Motor neuron (in vitro differentiated cells): ENCODE results near the gene SCRN1. TPM values are rescaled to one million over a fixed set of nuclear protein-coding genes. Genes with fewer than 3 reads are reported as not detected.
A peak's percentile ranks its signal among the peaks of the same experiment; 100 is the strongest.

Source experiments
- ATAC-seq, 8 experiments: fragments of 200-7000 bp; cut with Tn5 transposase; replicated peaks in 6 of 8; 2 replicates each; pipeline ENCODE4 v1.8.0; 2021; ENCODE audit warnings: mild to moderate bottlenecking in 8 of 8, moderate library complexity in 8 of 8
- H3K27ac ChIP-seq, 2 donors: fragments of 250-450 bp; sonication (Bioruptor Pico); 2 replicates each; pipeline ENCODE4 v1.9.0; 2021; ENCODE audit warnings: antibody characterized with exemption in 2 of 2, mild to moderate bottlenecking in 2 of 2, moderate library complexity in 1 of 2
- H3K4me1 ChIP-seq, 2 donors: fragments of 250-450 bp; sonication (Bioruptor Pico); replicated peaks in 1 of 2; 2 replicates each; pipeline ENCODE4 v1.6.1; 2021; ENCODE audit warnings: antibody characterized with exemption in 2 of 2, mild to moderate bottlenecking in 2 of 2, moderate library complexity in 1 of 2
- H3K4me3 ChIP-seq, 5 donors: fragments of 250-450 bp; sonication (Bioruptor Pico); 2 replicates each; pipeline ENCODE4 v1.9.0; 2021; ENCODE audit warnings: antibody characterized with exemption in 5 of 5, mild to moderate bottlenecking in 5 of 5, moderate library complexity in 4 of 5
- WGBS, 10 experiments: fragments of 450-650 bp; shearing (Covaris generic); methylation state at CpG; one replicate each; pipeline ENCODE4 v1.0.0; 2022; 5-methylcytosine and 5-hydroxymethylcytosine counted together
- in situ Hi-C, 9 experiments: fragments of 400-800 bp; cut with MboI; loops; one replicate each; pipeline ENCODE4 v1.15.0; 2021; ENCODE audit warnings: low sequenced_read_pairs in 9 of 9, low pct_unique_long_range_greater_than_20kb in 2 of 9; ENCODE audit not compliant: unreplicated experiment in 9 of 9
- total RNA-seq, 8 experiments: library from RNA; unstranded; fragments of 300-600 nt; gene quantifications; 2 replicates each; pipeline versions ENCODE4 v1.2.3 to v1.2.4, GENCODE V29; 2022

SCRN1 gene
- total RNA-seq, 8 experiments from 2014 or later: 18.1 to 162 (median 106) TPM

- Histone ChIP-seq H3K4me1 (peaks cover 0 to 1% of the 10 kb centered on the region in 2 donors), H3K27ac (no peak overlapping the region), H3K4me3 (no peak overlapping the region)
- in situ Hi-C loops: no loop called here
- WGBS, 10 experiments: 77 to 83% (median 79%) methylated on average over 3 to 5 of the region's 7 CpGs; no CpG with 5 or more reads in 7 of the 10 experiments
- ATAC-seq: no peak
These were observed 101.6 kb downstream of the SCRN1 start for GRCh38 chr7:29888006-29888405.

DNA sequence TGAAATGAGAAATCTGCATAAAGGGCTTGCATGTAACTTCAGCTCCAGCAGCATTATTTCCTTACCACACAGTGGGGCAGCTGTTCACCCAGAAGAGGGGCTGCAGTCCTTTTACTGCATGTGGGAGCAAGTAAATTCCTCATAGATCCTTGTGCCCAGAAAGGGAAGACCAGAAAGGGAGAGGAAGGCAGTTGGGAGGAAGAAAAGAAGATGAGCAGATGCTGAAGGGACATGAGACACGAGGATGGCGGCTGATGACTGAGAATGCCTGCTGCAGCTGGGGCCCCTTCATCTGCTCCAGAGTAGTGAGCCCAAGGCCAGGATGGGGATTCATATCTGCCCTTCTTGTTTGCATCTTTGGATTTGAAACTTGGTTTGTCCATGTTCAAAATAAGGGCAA, 102.8 kb downstream of the SCRN1 start:
- H3K4me1 ChIP-seq: no peaks in the 10 kb centered on the region
- WGBS, 10 experiments: 100% methylated on average over 1 of the region's 2 CpGs; no CpG with 5 or more reads in 9 of the 10 experiments
- no peak for ATAC-seq
- in situ Hi-C loops: no loop called here
- H3K4me3 ChIP-seq: no peak overlapping the region
- no peak overlapping the region for H3K27ac ChIP-seq

GRCh38 chr7:29885626-29886025, 104.0 kb downstream of the SCRN1 start:
- no peak overlapping the region for H3K4me3 ChIP-seq
- in situ Hi-C loops: no loop called here
- no peak for ATAC-seq
- H3K4me1 ChIP-seq: no peaks in the 10 kb centered on the region
- no peak overlapping the region for H3K27ac ChIP-seq
- 62 to 100% (median 86%) methylated on average over 1 to 3 of the region's 3 CpGs; no CpG with 5 or more reads in 1 of the 10 experiments for WGBS, 10 experiments

DNA sequence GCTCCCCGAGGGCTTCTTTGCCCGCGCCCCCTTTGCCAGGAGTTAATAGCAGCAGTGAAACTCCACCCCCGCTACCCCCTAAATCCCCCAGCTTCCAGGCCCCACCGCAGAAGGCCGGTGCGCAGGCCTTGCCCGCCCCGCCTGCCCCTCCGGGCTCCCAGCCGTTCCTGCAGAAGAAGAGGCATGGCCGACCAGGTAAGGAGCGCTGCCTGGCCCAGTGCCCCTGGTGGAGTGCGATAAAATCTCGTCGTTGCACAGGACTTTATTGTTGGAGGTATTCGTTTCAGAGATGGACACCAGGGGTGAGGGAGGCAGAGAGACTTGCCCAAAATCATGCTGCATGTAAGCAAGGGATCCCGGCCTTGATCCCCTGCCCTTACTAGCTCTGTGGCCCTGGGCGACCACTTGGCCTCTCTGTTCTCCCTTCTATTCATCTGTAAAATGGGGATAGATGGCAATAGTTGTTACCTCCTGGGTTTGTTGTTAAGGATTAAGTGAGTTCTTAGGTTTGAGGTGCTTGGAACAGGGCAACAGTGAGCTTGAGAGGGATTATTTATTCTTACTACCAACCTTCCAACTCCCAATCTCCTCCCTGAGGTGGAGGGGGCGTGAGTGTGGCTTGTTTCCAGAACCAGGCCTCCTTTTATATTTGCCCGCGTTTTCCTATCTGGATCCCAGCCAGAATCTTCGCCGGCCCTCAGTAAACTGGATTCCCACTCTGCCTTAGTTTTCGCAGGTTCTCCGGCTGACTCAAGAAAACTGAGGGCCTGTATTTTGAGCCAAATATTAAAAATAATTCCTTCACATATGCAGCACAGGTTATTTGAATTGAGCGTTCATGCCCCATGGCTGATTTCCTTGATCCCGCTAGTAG, 105.0 kb downstream of the SCRN1 start:
- Histone ChIP-seq H3K27ac (no peak overlapping the region), H3K4me1 (no peaks in the 10 kb centered on the region), H3K4me3 (no peak overlapping the region)
- ATAC-seq: no peak
- in situ Hi-C loops: no loop called here
- WGBS, 10 experiments: 56 to 100% (median 79%) methylated on average over 1 to 9 of the region's 28 CpGs; no CpG with 5 or more reads in 2 of the 10 experiments

DNA sequence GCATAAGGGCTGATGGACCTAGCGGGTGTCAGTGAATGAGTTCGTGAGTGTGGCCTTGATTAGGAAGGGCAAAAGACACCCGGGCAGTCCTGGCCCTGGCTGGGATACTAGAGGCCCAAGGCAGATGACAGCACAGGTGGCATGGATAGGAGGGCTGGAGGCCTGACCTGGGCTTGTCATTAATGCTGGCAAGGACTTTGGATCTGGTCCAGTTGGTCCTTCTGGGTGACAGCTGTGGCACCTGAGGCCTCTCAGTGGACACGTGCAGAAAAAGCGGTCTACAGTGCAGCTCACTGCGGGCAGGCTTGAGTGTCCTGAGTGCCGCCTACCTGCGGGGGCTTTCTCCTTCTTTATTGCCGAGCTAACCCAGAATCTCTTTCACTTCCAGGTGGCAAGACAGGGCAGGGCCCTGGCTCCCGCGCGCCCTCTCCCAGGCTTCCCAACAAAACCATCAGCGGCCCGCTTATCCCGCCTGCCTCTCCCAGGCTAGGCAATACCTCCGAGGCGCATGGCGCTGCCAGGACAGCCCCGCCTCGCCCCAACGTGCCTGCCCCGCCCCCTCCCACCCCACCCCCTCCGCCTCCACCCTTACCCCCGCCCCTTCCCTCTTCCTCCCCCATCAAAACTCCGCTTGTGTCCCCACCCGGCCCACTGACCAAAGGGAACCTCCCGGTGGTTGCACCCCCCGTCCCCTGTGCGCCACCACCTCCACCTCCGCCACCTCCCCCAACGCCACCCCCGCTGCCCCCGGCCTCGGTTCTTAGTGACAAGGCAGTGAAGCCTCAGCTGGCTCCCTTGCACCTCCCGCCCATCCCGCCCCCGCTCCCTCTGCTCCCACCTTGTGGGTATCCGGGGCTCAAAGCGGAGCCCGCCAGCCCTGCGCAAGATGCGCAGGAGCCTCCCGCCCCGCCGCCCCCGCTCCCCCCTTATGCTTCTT, 105.9 kb downstream of the SCRN1 start:
- in situ Hi-C loops: no loop called here
- 13 to 100% (median 88%) methylated on average over 1 to 4 of the region's 46 CpGs; no CpG with 5 or more reads in 6 of the 10 experiments for WGBS, 10 experiments
- Histone ChIP-seq H3K27ac (no peak overlapping the region), H3K4me1 (no peaks in the 10 kb centered on the region), H3K4me3 (no peak overlapping the region)
- ATAC-seq: peak in 1 of 8 experiments; percentile 46

- Histone ChIP-seq H3K4me3 (no peak overlapping the region), H3K4me1 (peaks cover under 1% of the 10 kb centered on the region in 2 donors), H3K27ac (no peak overlapping the region)
- WGBS, 10 experiments: 100% methylated on average over 1 of the region's 1 CpG; no CpG with 5 or more reads in 4 of the 10 experiments
- ATAC-seq: no peak
- in situ Hi-C loops: no loop called here
These were observed 107.1 kb downstream of the SCRN1 start for GRCh38 chr7:29882481-29882880.

- ATAC-seq: peak in 1 of 8 experiments; percentile 23
- in situ Hi-C loops: no loop called here
- H3K4me3 ChIP-seq: no peak overlapping the region
- H3K27ac ChIP-seq: no peak overlapping the region
- H3K4me1 ChIP-seq: peaks cover 8% of the 10 kb centered on the region in 2 donors
- WGBS, 10 experiments: 0 to 100% (median 63%) methylated on average over 1 to 7 of the region's 7 CpGs; no CpG with 5 or more reads in 2 of the 10 experiments
These were observed 107.9 kb downstream of the SCRN1 start for GRCh38 chr7:29881724-29882123.

DNA sequence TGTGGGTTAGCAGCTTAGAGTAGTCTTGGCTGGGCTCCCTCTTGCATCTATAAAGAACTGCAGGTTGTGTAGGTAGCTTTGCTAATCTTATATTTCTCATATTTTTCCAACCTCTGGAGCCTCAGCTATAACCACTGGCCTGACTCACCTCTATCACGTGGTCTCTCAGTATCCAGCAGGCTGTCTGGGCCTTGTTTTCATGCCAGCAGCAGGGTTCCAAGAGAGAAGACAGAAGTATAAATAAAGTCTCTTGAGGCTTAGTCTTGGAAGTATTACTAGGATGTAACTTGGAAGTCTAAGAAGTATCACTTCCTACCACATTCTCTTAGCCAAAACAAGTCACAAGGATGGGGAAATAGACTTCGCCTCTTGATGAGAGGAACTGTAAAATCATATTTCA, 110.0 kb downstream of the SCRN1 start:
- Histone ChIP-seq H3K4me3 (no peak overlapping the region), H3K4me1 (peaks cover 8% of the 10 kb centered on the region in 2 donors), H3K27ac (no peak overlapping the region)
- WGBS, 10 experiments: 0 to 100% (median 86%) methylated on average over 1 to 2 of the region's 2 CpGs
- ATAC-seq: no peak
- in situ Hi-C loops: no loop called here

DNA sequence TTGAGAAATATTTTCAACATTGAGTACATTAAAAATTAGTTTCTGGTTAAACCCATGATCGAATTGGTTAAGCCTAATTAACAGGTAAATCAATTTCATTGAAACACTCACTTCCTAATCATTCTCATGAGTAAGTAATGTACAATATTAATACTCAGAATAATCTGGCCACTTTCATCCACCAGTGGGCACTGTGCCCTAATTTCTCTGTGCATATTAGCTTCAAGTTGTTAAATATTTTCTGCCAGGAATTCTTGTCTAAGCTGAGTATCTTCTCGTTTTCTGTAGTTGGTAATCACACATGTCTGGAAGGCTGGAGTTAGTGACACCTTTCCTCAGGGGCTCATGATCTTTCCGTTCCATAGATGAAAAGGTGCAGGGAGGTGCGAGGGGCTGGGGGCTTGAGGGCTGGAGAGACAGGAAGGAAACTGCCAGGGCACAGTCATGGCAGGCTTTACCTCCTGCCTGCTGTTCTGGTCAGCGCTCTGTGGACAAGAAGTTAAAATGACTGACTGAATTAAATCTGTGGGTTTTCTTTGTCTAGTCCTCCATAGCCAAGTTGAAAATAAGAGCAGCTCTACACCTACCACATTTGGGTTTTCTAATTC, 111.4 kb downstream of the SCRN1 start:
- peaks cover 8% of the 10 kb centered on the region in 2 donors for H3K4me1 ChIP-seq
- in situ Hi-C loops: no loop called here
- peak in 3 of 8 experiments; percentile 52 to 74 (median 61) for ATAC-seq
- H3K4me3 ChIP-seq: no peak overlapping the region
- WGBS, 10 experiments: 10 to 93% (median 79%) methylated on average over 1 to 5 of the region's 5 CpGs; no CpG with 5 or more reads in 2 of the 10 experiments
- no peak overlapping the region for H3K27ac ChIP-seq

- H3K4me1 ChIP-seq: peaks cover 8% of the 10 kb centered on the region in 2 donors
- no peak overlapping the region for H3K4me3 ChIP-seq
- 22 to 78% (median 56%) methylated on average over 2 to 3 of the region's 3 CpGs for WGBS, 10 experiments
- no peak overlapping the region for H3K27ac ChIP-seq
- ATAC-seq: peak in 7 of 8 experiments; percentile 21 to 73 (median 46)
- in situ Hi-C loops: no loop called here
These were observed 112.4 kb downstream of the SCRN1 start for GRCh38 chr7:29877196-29877595.

DNA sequence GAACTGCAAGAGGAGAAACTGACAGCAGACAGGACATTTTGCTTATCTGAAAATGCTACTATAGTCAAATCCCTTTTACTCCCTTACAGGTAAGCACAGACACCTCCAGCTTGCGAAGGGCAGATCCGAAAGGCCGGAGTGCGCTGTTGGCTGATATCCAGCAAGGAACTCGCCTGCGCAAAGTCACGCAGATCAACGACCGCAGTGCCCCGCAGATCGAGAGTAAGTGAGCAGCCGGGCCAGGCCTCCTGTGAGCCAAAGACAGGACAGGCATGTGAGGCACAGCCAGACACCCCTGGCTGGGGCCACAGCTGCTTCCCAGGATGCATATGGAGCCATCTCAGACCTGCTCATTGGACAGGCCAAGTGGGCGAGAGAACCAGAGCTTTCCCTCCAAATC, 113.9 kb downstream of the SCRN1 start:
- no peak overlapping the region for H3K4me3 ChIP-seq
- H3K27ac ChIP-seq: no peak overlapping the region
- peaks cover 8% of the 10 kb centered on the region in 2 donors for H3K4me1 ChIP-seq
- no peak for ATAC-seq
- 33 to 100% (median 85%) methylated on average over 1 to 11 of the region's 13 CpGs; no CpG with 5 or more reads in 2 of the 10 experiments for WGBS, 10 experiments
- in situ Hi-C loops: no loop called here

GRCh38 chr7:29873644-29874294, 115.8 kb downstream of the SCRN1 start:
- H3K27ac ChIP-seq: no peak overlapping the region
- WGBS, 10 experiments: 20 to 100% (median 92%) methylated on average over 1 to 4 of the region's 4 CpGs; no CpG with 5 or more reads in 1 of the 10 experiments
- in situ Hi-C loops: loop anchor here in 1 of 9 experiments (25.0 kb wide), 1 partner anchor 236 kb away; no protein-coding TSS in a partner anchor

More at GRCh38 chr7:29873644-29874294, 115.8 kb downstream of the SCRN1 start:
- ATAC-seq: no peak
- Histone ChIP-seq H3K4me1 (peaks cover 8% of the 10 kb centered on the region in 2 donors), H3K4me3 (no peak overlapping the region)
